ENCODE data around the gene TAPBP. TPM values are rescaled to one million over a fixed set of nuclear protein-coding genes. Genes with fewer than 3 reads are reported as not detected.

Gene TAPBP
- total RNA-seq, 2 donors from 2014 or later = 80.0 to 103 TPM

GRCh38 chr6:33280539-33280938, 33.3 kb downstream of the TAPBP start:
- Histone ChIP-seq H3K27me3 (no peaks in the 10 kb centered on the region), H3K27ac (no peak overlapping the region), H3K36me3 (peaks cover 40% of the 10 kb centered on the region), H3K9me3 (no peaks in the 10 kb centered on the region), H3K4me3 (no peak overlapping the region), H3K4me1 (peaks cover 0 to 28% of the 10 kb centered on the region in 2 donors)
- no peak for DNase-seq (ENCODE audit: low spot score)
- TF ChIP-seq, protein P1, sequence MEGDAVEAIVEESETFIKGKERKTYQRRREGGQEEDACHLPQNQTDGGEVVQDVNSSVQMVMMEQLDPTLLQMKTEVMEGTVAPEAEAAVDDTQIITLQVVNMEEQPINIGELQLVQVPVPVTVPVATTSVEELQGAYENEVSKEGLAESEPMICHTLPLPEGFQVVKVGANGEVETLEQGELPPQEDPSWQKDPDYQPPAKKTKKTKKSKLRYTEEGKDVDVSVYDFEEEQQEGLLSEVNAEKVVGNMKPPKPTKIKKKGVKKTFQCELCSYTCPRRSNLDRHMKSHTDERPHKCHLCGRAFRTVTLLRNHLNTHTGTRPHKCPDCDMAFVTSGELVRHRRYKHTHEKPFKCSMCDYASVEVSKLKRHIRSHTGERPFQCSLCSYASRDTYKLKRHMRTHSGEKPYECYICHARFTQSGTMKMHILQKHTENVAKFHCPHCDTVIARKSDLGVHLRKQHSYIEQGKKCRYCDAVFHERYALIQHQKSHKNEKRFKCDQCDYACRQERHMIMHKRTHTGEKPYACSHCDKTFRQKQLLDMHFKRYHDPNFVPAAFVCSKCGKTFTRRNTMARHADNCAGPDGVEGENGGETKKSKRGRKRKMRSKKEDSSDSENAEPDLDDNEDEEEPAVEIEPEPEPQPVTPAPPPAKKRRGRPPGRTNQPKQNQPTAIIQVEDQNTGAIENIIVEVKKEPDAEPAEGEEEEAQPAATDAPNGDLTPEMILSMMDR (IDR thresholded peaks at IDR 0.05) = no peak

DNA sequence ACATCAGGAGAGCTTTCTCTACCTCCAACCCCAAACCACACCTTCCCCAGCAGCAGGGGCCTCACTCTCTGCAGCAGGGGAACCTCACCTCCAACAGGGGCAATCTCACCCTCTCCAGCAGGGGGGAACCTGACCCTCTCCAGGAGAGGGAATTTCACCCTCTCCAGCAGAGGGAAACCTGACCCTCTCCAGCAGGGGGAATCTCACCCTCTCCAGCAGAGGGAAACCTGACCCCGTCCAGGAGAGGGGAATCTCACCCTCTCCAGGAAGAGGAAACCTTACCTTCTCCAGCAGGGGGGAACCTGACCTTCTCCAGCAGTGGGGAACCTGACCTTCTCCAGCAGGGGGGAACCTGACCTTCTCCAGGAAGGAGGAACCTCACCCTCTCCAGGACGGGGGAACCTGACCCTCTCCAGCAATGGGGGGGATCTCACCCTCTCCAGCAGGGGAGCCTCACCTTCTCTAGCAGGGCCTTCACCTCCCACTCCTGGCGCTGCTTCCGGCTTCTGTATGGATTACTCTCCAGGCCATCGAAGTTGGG, 33.8 kb downstream of the TAPBP start:
- peaks cover 42% of the 10 kb centered on the region for H3K36me3 ChIP-seq
- H3K9me3 ChIP-seq = no peaks in the 10 kb centered on the region
- no peaks in the 10 kb centered on the region for H3K27me3 ChIP-seq
- no peak overlapping the region for H3K27ac ChIP-seq
- TF ChIP-seq, protein P1 (IDR thresholded peaks at IDR 0.05) = peak in 1 of 2 donors; percentile 33
- peaks cover 0 to 28% of the 10 kb centered on the region in 2 donors for H3K4me1 ChIP-seq
- DNase-seq (ENCODE audit: low spot score) = no peak
- no peak overlapping the region for H3K4me3 ChIP-seq

DNA sequence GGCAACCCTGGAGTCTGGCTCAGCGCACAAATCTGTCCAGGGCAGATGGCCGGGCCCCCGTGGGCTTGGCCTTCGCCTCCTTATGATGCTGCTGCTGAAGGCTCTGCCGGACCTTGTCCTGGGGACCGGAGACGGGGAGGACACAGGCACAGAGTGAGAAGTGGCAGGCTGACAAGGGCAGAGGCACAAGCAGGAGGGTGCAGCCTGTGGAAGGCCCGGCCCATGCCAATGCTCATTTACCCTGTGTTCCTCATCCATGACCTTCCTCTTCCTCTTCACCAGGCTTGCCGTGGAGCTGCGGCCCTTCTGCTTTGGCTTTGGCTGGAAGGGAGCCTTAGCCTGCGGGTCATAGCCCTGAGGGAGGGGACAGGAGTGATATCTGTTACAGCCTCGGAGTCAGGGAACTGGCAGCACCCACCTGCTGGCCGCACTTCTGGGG, 34.6 kb downstream of the TAPBP start:
- Histone ChIP-seq H3K9me3 (no peaks in the 10 kb centered on the region), H3K4me3 (no peak overlapping the region), H3K4me1 (peaks cover 0 to 32% of the 10 kb centered on the region in 2 donors), H3K27ac (no peak overlapping the region), H3K36me3 (peaks cover 44% of the 10 kb centered on the region), H3K27me3 (no peaks in the 10 kb centered on the region)
- no peak for DNase-seq (ENCODE audit: low spot score)
- TF ChIP-seq, protein P1 (IDR thresholded peaks at IDR 0.05) = no peak

DNA sequence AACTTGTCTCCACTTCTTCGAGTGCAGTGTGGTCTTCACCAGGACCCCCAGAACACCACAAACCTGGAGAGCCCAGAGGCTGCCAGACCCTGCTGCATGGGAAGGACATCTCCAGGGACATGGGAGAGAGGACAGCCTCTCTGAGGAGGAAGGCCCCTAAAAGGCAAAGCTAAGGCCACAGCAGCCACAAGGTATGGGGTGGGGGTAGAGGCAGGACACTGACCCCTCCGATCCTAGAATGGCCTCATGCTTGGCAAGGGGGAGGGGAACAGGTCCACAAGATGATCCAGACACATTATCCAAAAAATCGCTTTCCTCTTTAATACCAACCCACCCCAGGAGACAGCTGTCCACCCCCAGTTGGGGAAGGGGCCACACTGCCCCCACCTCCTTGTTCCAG, 35.1 kb downstream of the TAPBP start:
- no peak overlapping the region for H3K4me3 ChIP-seq
- no peak for DNase-seq (ENCODE audit: low spot score)
- H3K4me1 ChIP-seq = peaks cover 0 to 37% of the 10 kb centered on the region in 2 donors
- H3K9me3 ChIP-seq = no peaks in the 10 kb centered on the region
- TF ChIP-seq, protein P1 (IDR thresholded peaks at IDR 0.05) = no peak
- no peaks in the 10 kb centered on the region for H3K27me3 ChIP-seq
- H3K27ac ChIP-seq = no peak overlapping the region
- peaks cover 46% of the 10 kb centered on the region for H3K36me3 ChIP-seq

DNA sequence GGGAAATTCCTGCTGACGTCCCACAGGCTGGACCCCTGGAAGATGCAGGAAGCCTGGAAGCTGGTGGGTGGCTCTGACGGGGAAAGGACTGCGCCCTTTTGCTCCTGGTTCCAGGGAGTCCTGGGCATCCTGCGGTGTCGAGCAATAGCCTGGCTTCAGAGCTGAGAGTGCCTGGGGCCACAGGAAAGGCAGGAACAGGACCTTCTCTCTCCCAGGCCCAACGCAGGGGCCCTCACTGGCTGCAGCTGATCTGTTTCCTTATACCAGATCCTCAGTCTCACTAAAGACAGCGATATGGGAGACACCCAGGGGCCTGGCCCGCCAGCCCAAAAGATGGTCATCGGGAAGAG, 35.5 kb downstream of the TAPBP start:
- TF ChIP-seq, protein P1 (IDR thresholded peaks at IDR 0.05) = no peak
- no peaks in the 10 kb centered on the region for H3K27me3 ChIP-seq
- H3K27ac ChIP-seq = no peak overlapping the region
- no peaks in the 10 kb centered on the region for H3K9me3 ChIP-seq
- H3K4me1 ChIP-seq = peaks cover 0 to 41% of the 10 kb centered on the region in 2 donors
- no peak for DNase-seq (ENCODE audit: low spot score)
- H3K4me3 ChIP-seq = no peak overlapping the region
- H3K36me3 ChIP-seq = peaks cover 44% of the 10 kb centered on the region
